Right atrium auricular region (tissue), 2 donors: ENCODE results near the gene C17orf107. TPM values are rescaled to one million over a fixed set of nuclear protein-coding genes. Genes with fewer than 3 reads are reported as not detected.

Experiments used
- DNase-seq: peaks from one replicate; pipeline ENCODE4 v3.0.0-alpha.2; 2019; ENCODE audit warnings: low spot score
- H3K27ac ChIP-seq, 2 donors: fragments of 200-600 bp; sonication (generic); 1 replicate in 1 of 2; 2 replicates in 1 of 2; pipeline ENCODE4 v1.5.1; 2016 to 2019
- H3K27me3 ChIP-seq, 2 donors: fragments of 200-600 bp; sonication (generic); one replicate each; pipeline versions ENCODE4 v1.5.1 to v1.6.0; 2017 to 2019
- H3K36me3 ChIP-seq: fragments of 200-600 bp; sonication (generic); one replicate; pipeline ENCODE4 v1.5.1; 2016
- H3K4me1 ChIP-seq, 2 donors: fragments of 200-600 bp; sonication (generic); one replicate each; pipeline versions ENCODE4 v1.5.1 to v1.6.0; 2017 to 2019
- H3K4me3 ChIP-seq, 2 donors: fragments of 200-600 bp; sonication (generic); 1 replicate in 1 of 2; 2 replicates in 1 of 2; pipeline ENCODE4 v1.5.1; 2017 to 2019; ENCODE audit warnings: mild to moderate bottlenecking in 1 of 2, moderate library complexity in 1 of 2
- H3K9me3 ChIP-seq, 2 donors: fragments of 200-600 bp; sonication (generic); one replicate each; pipeline ENCODE4 v1.5.1; 2019
- total RNA-seq, 2 donors: library from RNA; depleted of rRNA; stranded (reverse); fragments of >200 nt; gene quantifications; one replicate each; pipeline ENCODE4 v1.1.0, GENCODE V29; 2016
- TF ChIP-seq, protein P1 (sequence below), 2 donors: fragments of 200-600 bp; sonication (generic); IDR thresholded peaks; one replicate each; pipeline ENCODE4 v1.5.1; 2019; ENCODE audit warnings: antibody characterized with exemption in 2 of 2

Gene C17orf107
- total RNA-seq, 2 donors from 2014 or later = 1.7 to 4.2 TPM

DNA sequence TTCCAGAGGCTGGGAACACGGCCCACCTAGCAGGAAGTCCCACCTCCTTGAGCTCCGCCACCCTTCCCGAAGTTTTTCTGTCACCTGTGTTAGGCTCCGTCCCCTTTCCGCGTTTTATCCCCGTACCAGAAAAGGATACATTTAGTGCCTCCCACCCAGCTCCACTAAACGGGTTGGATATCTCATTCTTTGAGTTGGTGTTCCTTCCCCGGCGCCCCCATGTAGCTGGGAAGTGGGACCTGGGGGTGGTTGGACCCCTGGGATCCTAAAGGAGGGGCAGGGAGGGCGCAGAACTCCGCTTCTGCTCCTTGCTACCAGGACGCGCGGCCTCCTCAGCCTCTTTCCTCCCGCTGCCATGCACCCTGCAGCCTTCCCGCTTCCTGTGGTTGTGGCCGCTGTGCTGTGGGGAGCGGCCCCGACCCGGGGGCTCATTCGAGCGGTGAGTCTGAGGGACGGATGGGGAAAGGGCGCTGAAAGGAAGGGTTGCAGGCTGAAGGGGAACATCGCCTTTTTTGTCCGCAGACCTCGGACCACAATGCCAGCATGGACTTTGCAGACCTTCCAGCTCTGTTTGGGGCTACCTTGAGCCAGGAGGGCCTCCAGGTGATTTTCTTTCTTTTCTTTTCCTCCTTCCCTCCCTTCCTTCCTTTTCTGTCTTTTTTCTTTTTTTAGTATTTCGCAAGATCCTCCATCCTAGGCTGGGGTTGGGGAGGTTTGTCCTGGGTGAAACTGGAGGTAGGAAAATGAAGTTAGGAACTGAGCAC lies 41.4 kb downstream of the C17orf107 start:
- peaks cover 57% of the 10 kb centered on the region for H3K36me3 ChIP-seq
- no peak for DNase-seq
- H3K9me3 ChIP-seq = no peaks in the 10 kb centered on the region
- H3K27ac ChIP-seq = peak overlapping the region; percentile 92 to 96
- H3K27me3 ChIP-seq = no peaks in the 10 kb centered on the region
- TF ChIP-seq, protein P1, sequence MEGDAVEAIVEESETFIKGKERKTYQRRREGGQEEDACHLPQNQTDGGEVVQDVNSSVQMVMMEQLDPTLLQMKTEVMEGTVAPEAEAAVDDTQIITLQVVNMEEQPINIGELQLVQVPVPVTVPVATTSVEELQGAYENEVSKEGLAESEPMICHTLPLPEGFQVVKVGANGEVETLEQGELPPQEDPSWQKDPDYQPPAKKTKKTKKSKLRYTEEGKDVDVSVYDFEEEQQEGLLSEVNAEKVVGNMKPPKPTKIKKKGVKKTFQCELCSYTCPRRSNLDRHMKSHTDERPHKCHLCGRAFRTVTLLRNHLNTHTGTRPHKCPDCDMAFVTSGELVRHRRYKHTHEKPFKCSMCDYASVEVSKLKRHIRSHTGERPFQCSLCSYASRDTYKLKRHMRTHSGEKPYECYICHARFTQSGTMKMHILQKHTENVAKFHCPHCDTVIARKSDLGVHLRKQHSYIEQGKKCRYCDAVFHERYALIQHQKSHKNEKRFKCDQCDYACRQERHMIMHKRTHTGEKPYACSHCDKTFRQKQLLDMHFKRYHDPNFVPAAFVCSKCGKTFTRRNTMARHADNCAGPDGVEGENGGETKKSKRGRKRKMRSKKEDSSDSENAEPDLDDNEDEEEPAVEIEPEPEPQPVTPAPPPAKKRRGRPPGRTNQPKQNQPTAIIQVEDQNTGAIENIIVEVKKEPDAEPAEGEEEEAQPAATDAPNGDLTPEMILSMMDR (IDR thresholded peaks at IDR 0.05) = no peak
- H3K4me3 ChIP-seq = peak overlapping the region; percentile 91
- H3K4me1 ChIP-seq = peaks cover 3 to 61% of the 10 kb centered on the region in 2 donors

DNA sequence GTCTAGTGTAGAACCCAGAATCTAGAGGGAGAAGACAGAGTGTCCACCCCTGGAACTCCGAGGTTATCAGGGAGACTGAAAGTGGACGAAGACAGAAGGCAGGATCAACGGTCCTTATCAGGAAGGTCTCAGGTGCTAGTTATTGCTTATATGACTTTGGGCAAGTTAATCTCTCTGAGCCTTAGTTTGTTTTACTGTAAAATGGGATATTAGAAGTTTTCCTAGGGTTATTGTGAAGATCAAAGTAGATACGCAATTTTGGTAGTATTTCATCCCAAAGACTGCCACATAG lies 41.9 kb downstream of the C17orf107 start:
- Histone ChIP-seq H3K9me3 (no peaks in the 10 kb centered on the region), H3K36me3 (peaks cover 60% of the 10 kb centered on the region), H3K4me1 (peaks cover 3 to 66% of the 10 kb centered on the region in 2 donors)

DNA sequence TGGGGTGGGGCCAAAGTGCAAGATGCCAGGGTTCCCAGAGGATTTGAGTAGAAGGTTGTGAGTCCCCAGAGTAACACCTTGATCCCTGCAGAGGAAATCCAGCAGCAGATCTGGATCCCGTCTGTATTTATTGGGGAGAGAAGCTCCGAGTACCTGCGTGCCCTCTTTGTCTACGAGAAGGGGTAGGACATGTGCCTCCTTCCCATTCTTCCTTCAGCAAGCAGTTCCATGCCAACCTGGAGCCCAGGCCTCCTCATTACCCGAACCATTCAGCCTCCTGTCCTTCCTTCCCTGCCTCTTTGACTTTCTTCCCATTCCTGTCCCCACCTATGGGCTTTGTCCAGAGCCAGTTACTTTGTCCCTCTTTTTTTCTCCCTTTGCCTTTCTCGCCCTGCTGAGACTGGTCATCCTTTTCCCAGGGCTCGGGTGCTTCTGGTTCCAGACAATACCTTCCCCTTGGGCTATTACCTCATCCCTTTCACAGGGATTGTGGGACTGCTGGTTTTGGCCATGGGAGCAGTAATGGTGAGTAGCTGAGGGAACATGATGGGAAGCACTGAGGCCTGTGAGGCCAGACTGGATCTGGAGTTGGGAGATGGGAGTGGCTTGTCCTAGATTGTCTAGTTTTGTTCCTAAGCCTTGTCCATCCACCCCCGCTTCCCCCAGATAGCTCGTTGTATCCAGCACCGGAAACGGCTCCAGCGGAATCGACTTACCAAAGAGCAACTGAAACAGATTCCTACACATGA lies 43.6 kb downstream of the C17orf107 start:
- TF ChIP-seq, protein P1 (IDR thresholded peaks at IDR 0.05) = no peak
- Histone ChIP-seq H3K4me1 (peaks cover 3 to 77% of the 10 kb centered on the region in 2 donors), H3K9me3 (no peaks in the 10 kb centered on the region), H3K27ac (peak overlapping the region in 1 of 2 donors; percentile 0), H3K27me3 (no peaks in the 10 kb centered on the region), H3K4me3 (no peak overlapping the region), H3K36me3 (peaks cover 47% of the 10 kb centered on the region)
- DNase-seq = no peak

More for the DNA sequence above, 41.9 kb downstream of the C17orf107 start:
- TF ChIP-seq, protein P1 (IDR thresholded peaks at IDR 0.05) = no peak
- H3K4me3 ChIP-seq = peak overlapping the region; percentile 91
- H3K27me3 ChIP-seq = no peaks in the 10 kb centered on the region
- peak overlapping the region in 1 of 2 donors; percentile 96 for H3K27ac ChIP-seq
- no peak for DNase-seq

DNA sequence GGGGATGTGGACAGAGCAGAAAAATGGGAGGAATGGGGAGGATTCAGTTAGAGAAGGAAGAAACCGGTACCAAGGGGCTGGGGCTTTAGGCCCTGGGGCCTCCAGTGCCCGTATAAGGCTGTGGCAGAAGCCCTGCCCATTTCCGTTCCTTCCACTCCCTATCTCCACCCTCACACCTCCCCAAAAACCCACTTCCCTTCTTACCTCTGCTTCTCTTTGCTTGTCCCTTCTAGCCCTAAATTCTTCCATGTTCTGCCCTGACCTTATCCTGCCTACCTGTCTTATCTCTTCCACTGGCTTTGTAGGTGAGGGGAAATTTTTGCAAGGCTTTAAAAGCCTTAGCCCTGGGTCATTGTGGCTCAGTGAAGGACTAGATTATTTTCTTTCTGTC lies 44.8 kb downstream of the C17orf107 start:
- H3K4me3 ChIP-seq = no peak overlapping the region
- no peak overlapping the region for H3K27ac ChIP-seq
- peaks cover 40% of the 10 kb centered on the region for H3K36me3 ChIP-seq
- peaks cover 3 to 65% of the 10 kb centered on the region in 2 donors for H3K4me1 ChIP-seq
- no peaks in the 10 kb centered on the region for H3K9me3 ChIP-seq
- TF ChIP-seq, protein P1 (IDR thresholded peaks at IDR 0.05) = no peak
- no peaks in the 10 kb centered on the region for H3K27me3 ChIP-seq
- no peak for DNase-seq

DNA sequence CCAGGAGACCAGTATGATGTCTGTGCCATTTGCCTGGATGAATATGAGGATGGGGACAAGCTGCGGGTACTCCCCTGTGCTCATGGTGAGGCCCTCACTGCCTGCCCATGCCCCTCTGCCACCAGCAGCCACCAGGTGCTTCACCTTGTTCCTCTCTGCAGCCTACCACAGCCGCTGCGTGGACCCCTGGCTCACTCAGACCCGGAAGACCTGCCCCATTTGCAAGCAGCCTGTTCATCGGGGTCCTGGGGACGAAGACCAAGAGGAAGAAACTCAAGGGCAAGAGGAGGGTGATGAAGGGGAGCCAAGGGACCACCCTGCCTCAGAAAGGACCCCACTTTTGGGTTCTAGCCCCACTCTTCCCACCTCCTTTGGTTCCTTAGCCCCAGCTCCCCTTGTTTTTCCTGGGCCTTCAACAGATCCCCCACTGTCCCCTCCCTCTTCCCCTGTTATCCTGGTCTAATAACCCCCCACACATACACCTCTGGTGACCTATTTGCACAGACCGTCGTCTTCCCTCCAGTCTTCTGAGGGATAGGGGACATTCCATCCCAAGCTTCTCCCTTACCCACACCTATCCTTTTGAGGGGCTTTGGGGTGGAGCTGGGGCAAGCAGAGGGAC lies 45.3 kb downstream of the C17orf107 start:
- peaks cover 0 to 61% of the 10 kb centered on the region in 2 donors for H3K4me1 ChIP-seq
- no peak for DNase-seq
- peak overlapping the region; percentile 63 to 98 for H3K27ac ChIP-seq
- H3K36me3 ChIP-seq = peaks cover 40% of the 10 kb centered on the region
- TF ChIP-seq, protein P1 (IDR thresholded peaks at IDR 0.05) = no peak
- no peaks in the 10 kb centered on the region for H3K27me3 ChIP-seq
- no peaks in the 10 kb centered on the region for H3K9me3 ChIP-seq
- H3K4me3 ChIP-seq = no peak overlapping the region
